ENCODE results near the gene INO80. TPM values are rescaled to one million over a fixed set of nuclear protein-coding genes. Genes with fewer than 3 reads are reported as not detected.

INO80 gene
- total RNA-seq, 6 donors from 2014 or later, result 22.8 to 92.2 (median 43.9) TPM

- H3K9me3 ChIP-seq, result no peaks in the 10 kb centered on the region
- DNase-seq (no peak), ATAC-seq (ENCODE audit: low FRiP score in 2 of 2) (no peak)
- peaks cover 27 to 98% (median 67%) of the 10 kb centered on the region in 4 donors for H3K36me3 ChIP-seq
- TF ChIP-seq POLR2A (IDR thresholded peaks at IDR 0.05) (no peak), CTCF (IDR thresholded peaks at IDR 0.05) (no peak), EP300 (IDR thresholded peaks at IDR 0.05) (no peak), POLR2AphosphoS5 (IDR thresholded peaks at IDR 0.05) (no peak)
- H3K4me1 ChIP-seq, result no peaks in the 10 kb centered on the region
- no peak overlapping the region for H3K4me3 ChIP-seq
- WGBS, 2 donors, result 94 to 96% methylated on average over 3 of the region's 3 CpGs
- no peak overlapping the region for H3K27ac ChIP-seq
- no peaks in the 10 kb centered on the region for H3K27me3 ChIP-seq
These were observed 43.1 kb downstream of the INO80 start for GRCh38 chr15:41073028-41073427.

GRCh38 chr15:41072013-41072412 is 44.1 kb downstream of the INO80 start:
- TF ChIP-seq CTCF (IDR thresholded peaks at IDR 0.05) (no peak), POLR2A (IDR thresholded peaks at IDR 0.05) (no peak), EP300 (IDR thresholded peaks at IDR 0.05) (no peak), POLR2AphosphoS5 (IDR thresholded peaks at IDR 0.05) (no peak)
- Histone ChIP-seq H3K27me3 (no peaks in the 10 kb centered on the region), H3K9me3 (no peaks in the 10 kb centered on the region), H3K4me3 (no peak overlapping the region), H3K4me1 (no peaks in the 10 kb centered on the region), H3K27ac (no peak overlapping the region), H3K36me3 (peaks cover 31 to 98% (median 70%) of the 10 kb centered on the region in 4 donors)
- ATAC-seq (ENCODE audit: low FRiP score in 2 of 2), result no peak
- WGBS, 2 donors, result 96 to 97% methylated on average over 3 of the region's 3 CpGs
- no peak for DNase-seq

GRCh38 chr15:41066516-41066915 is 49.6 kb downstream of the INO80 start:
- no peak for TF ChIP-seq POLR2AphosphoS5 (IDR thresholded peaks at IDR 0.05)
- TF ChIP-seq POLR2A (IDR thresholded peaks at IDR 0.05), result no peak
- no peak for TF ChIP-seq CTCF (IDR thresholded peaks at IDR 0.05)
- TF ChIP-seq EP300 (IDR thresholded peaks at IDR 0.05), result no peak
- H3K4me1 ChIP-seq, result no peaks in the 10 kb centered on the region
- no peaks in the 10 kb centered on the region for H3K27me3 ChIP-seq
- no peak overlapping the region for H3K4me3 ChIP-seq
- H3K27ac ChIP-seq, result no peak overlapping the region
- ATAC-seq (ENCODE audit: low FRiP score in 2 of 2) (no peak), DNase-seq (no peak)
- WGBS, 2 donors, result 84 to 95% methylated on average over 7 of the region's 7 CpGs
- peaks cover 0 to 10% (median 2%) of the 10 kb centered on the region in 4 donors for H3K9me3 ChIP-seq
- H3K36me3 ChIP-seq, result peaks cover 25 to 97% (median 65%) of the 10 kb centered on the region in 4 donors

- H3K4me1 ChIP-seq, result no peaks in the 10 kb centered on the region
- ATAC-seq (ENCODE audit: low FRiP score in 2 of 2) (no peak), DNase-seq (no peak)
- H3K9me3 ChIP-seq, result peaks cover 0 to 10% (median 2%) of the 10 kb centered on the region in 4 donors
- WGBS, 2 donors, result 98% methylated on average over 2 of the region's 2 CpGs
- no peak overlapping the region for H3K27ac ChIP-seq
- peaks cover 19 to 97% (median 59%) of the 10 kb centered on the region in 4 donors for H3K36me3 ChIP-seq
- no peak overlapping the region for H3K4me3 ChIP-seq
- H3K27me3 ChIP-seq, result no peaks in the 10 kb centered on the region
- TF ChIP-seq CTCF (IDR thresholded peaks at IDR 0.05) (no peak), EP300 (IDR thresholded peaks at IDR 0.05) (no peak), POLR2A (IDR thresholded peaks at IDR 0.05) (no peak), POLR2AphosphoS5 (IDR thresholded peaks at IDR 0.05) (no peak)
These were observed 54.4 kb downstream of the INO80 start for GRCh38 chr15:41061667-41062066.

GRCh38 chr15:41060505-41060904 is 55.6 kb downstream of the INO80 start:
- Histone ChIP-seq H3K27ac (no peak overlapping the region), H3K9me3 (peaks cover 0 to 10% (median 2%) of the 10 kb centered on the region in 4 donors), H3K27me3 (no peaks in the 10 kb centered on the region), H3K4me1 (no peaks in the 10 kb centered on the region), H3K36me3 (peaks cover 27 to 97% (median 61%) of the 10 kb centered on the region in 4 donors), H3K4me3 (no peak overlapping the region)
- DNase-seq (no peak), ATAC-seq (ENCODE audit: low FRiP score in 2 of 2) (no peak)
- TF ChIP-seq CTCF (IDR thresholded peaks at IDR 0.05) (no peak), POLR2A (IDR thresholded peaks at IDR 0.05) (no peak), POLR2AphosphoS5 (IDR thresholded peaks at IDR 0.05) (no peak), EP300 (IDR thresholded peaks at IDR 0.05) (no peak)
- 95 to 98% methylated on average over 3 of the region's 3 CpGs for WGBS, 2 donors

Data from upper lobe of left lung (tissue), 6 donors.